ES-I3 (cell line): ENCODE measurements around the gene IGF1R.
A peak's percentile ranks its signal among the peaks of the same experiment; 100 is the strongest.
"Not testable (repeated sequence)": the region's sequence is repeated elsewhere in the genome, so short reads cannot be mapped to it uniquely, and the experiment has no call there.

Source experiments
- H3K36me3 ChIP-seq: 2 replicates; pipeline ENCODE4 v1.6.1; 2013; ENCODE audit warnings: mild to moderate bottlenecking, low read length, control low read depth, moderate library complexity; ENCODE audit not compliant: insufficient read depth
- H3K4me1 ChIP-seq: 2 replicates; pipeline ENCODE4 v1.6.1; 2013; ENCODE audit warnings: mild to moderate bottlenecking, control low read depth, low read length; ENCODE audit not compliant: insufficient read depth
- H3K9ac ChIP-seq: 2 replicates; pipeline ENCODE4 v1.6.1; 2013; ENCODE audit warnings: low read depth, mild to moderate bottlenecking, low read length, moderate library complexity
- H3K9me3 ChIP-seq: 2 replicates; pipeline ENCODE4 v1.6.1; 2013; ENCODE audit warnings: mild to moderate bottlenecking, low read length, moderate library complexity; ENCODE audit not compliant: control insufficient read depth, insufficient read depth

IGF1R gene

DNA sequence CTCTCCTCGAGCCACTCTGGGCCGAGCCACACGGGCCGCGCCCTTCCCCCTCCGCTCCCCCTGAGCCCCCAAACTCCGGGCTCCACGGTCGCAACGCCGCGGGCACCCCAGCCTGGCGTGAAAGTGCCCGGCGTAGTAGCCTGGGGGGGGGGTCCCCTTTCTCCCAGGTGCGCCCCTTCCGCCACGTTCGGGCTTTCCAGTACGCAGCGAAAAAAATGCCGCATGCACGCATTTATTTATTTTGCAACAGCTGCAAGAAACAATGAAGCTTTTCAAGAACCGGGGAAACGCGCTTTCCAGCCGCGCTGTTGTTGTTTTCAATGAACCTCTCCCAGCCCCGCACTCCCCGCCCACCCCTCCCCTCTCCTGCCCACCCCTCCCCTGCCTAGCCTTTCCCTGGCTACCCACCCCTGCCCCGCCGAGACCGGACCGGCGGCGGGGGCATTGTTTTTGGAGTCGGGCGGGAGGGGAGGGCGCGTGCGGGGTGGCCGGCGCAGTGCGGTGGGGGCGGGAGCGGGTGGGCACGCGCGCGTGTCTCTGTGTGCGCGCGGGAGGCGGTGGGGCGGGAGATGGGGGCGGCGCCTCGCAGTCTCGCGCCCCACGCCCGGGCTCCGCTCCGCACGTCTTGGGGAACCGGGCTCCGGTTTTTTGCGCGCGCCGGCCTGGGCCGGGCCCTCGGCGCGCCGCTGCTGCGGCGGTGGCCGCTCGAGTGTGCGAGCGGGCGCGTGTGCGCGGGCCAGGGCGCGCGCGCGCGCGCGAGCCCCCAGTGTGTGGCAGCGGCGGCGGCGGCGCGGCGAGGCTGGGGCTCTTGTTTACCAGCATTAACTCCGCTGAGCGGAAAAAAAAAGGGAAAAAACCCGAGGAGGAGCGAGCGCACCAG lies at the start of gene IGF1R:
Gene IGF1R, plus strand, starts transcription at position 766 of the 880 bp plus-strand sequence. CDS start 1,043 bp downstream, outside the sequence.
- peaks cover 9% of the 10 kb centered on the region; the same call in 1 of the 2 replicates for H3K4me1 ChIP-seq
- H3K36me3 ChIP-seq = no peaks in the 10 kb centered on the region
- peak within 1 kb of the TSS; percentile 98 for H3K9ac ChIP-seq
- no peaks in the 10 kb centered on the region for H3K9me3 ChIP-seq

DNA sequence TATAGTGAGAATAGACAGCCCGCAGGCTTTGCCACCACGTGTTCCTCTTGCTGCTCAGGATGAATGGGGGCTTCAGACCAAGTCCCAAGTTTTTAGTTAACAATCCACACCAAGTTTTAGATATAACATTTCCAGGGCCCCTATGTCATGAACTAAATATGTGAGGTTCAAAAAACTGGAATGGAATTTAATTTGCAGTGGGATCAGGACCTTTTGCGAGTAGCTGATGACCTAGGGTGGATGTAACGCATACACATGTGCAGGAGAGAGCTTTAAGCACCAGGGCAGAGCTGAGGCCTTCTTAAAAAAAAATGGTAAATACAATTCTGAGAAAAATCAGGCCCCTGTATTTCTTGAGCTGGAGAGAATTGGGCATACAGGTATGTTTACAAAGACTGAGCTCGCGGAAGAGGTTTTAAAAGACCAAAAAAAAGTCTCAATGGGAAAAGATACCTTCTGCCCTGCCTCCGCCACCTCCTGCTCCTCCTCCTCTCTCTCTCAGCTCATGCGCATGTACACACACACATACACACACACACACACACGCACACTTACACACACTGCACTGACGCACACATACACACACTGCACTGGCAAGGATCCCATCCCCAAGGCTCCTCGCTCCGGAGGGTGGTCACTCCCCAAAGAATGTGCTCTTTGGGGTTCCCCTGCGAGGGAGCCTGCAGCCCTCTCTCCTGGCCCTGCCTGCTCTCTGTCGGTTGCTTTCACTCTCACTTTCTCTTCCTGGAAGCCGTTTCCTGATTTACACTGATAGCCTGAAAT lies 48.2 kb upstream of the IGF1R start:
- H3K4me1 ChIP-seq = peaks cover 19% of the 10 kb centered on the region
- peak overlapping the region; percentile 33; the same call in 1 of the 2 replicates for H3K9ac ChIP-seq
- H3K36me3 ChIP-seq = no peaks in the 10 kb centered on the region
- H3K9me3 ChIP-seq = no peaks in the 10 kb centered on the region

DNA sequence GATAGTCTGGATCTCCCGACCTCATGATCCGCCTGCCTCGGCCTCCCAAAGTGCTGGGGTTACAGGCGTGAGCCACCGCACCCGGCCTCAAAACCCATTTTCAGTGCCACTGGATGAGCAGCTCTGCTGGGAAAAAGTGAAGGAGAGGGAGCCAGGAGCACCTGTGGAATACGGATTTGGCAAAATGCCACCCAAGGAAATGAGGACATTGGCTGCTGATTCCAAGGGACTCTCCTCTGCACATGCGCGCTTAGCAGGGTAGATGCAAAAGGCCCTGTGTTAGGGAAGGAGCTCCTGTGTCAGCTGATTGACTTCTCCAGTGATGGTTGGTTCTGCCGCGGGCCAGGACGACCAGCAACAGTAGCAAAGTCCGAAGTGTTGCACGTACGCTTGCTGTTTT lies 43.4 kb upstream of the IGF1R start:
- H3K4me1 ChIP-seq = peaks cover 15% of the 10 kb centered on the region
- H3K36me3 ChIP-seq = no peaks in the 10 kb centered on the region
- H3K9me3 ChIP-seq = no peaks in the 10 kb centered on the region
- no peak overlapping the region for H3K9ac ChIP-seq

DNA sequence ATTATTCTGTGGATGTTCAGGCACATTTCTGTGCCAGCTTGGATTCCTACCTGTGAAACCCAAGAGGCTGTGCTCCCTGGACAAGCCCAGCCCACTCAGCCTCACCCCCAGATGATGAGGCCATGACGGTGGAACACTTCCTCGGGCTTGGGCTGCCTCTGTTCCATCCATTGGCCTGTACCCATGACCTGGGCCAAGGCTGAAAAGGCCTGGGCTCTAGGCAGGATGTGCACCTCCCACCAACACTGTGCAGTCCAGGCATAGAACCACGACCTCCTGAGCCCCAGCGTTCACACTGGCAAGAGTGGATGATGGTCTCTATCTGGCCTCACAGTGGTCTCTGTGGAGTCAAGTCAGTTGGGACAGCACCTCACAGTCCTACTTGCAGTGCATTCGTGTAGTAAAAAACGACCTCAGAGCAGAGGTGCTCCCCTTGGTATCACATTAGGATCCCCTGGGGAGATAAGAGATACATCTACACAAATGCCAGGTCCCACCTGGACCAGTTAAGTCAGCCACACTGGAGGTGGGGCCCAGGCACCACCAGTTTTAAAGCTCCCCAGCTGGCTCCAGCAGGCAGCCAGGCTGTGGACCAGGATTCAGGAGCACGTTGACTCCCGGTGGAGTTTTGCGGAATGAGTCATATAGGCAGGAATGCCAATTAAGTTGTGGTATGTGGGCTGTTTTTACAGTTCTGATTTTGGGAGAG lies 39.0 kb upstream of the IGF1R start:
- H3K9ac ChIP-seq = no peak overlapping the region
- no peaks in the 10 kb centered on the region for H3K9me3 ChIP-seq
- H3K36me3 ChIP-seq = no peaks in the 10 kb centered on the region
- H3K4me1 ChIP-seq = peaks cover 8% of the 10 kb centered on the region

DNA sequence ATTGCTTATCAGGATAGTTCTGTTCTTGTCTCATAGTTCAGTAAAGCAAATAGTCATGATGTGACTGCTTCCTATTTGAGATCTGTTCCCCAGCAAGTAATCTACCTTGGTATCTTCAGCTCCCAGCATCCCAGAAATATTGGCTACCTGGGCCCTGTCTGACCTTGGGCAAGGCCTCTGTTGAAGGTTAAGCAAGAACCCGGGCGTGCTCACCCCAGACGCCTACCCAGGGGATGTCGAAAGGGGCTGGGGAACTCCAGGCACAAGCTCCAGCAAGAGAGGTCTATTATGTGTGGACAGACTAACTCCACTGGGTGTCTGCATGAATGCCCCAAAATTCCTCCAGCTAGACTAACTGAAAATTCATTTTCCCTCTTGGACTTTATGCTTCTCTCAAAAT lies 37.3 kb upstream of the IGF1R start:
- no peak overlapping the region for H3K9ac ChIP-seq
- no peaks in the 10 kb centered on the region for H3K9me3 ChIP-seq
- peaks cover 8% of the 10 kb centered on the region for H3K4me1 ChIP-seq
- no peaks in the 10 kb centered on the region for H3K36me3 ChIP-seq

DNA sequence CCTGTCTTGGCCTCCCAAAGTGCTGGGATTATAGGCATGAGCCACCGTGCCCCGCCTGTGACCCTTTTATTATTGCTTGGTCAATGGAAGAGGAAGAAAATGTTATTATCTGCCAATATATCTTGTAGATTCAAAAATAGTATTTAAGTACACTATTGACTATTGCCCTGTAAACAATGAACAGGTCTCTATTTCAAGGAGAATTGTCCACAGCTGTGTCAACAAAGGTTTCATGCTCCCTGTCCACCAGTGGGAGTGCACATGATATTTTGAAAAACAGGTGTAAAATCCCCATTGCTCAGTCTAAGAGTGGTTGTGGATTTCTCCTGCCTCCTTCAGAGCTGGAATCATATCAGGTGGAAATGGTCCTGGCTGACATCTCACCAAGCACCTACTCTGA lies 36.5 kb upstream of the IGF1R start:
- no peak overlapping the region for H3K9ac ChIP-seq
- no peaks in the 10 kb centered on the region for H3K36me3 ChIP-seq
- no peaks in the 10 kb centered on the region for H3K9me3 ChIP-seq
- H3K4me1 ChIP-seq = peaks cover 8% of the 10 kb centered on the region

DNA sequence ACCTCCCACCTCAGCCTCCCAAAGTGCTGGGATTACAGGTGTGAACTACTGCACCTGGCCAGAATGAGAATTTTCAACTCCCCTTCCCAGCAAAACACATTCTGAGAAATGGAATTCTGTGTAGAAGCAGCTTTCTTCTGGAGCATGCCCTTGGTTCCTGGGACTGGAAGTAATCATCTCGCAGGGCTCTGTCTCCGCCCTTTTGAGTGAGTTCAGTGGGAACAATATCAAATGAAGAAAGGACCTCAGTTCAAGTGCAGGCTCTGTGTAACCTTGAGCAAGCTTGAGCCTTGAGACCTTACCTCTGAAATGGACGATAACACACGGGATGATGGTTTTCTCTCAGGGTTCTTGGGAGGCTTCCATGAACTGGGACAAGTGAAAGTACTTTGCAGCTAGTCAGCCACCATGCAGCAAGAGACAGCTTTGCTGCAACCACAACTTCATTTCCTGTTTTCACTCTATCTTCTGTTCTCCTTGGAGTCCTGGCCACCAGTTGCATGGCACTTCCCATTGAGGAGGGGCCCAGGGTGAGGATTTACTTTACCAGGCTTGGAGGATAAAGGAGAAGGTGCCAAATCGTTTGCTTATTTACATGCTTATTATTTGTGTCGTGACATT lies 35.7 kb upstream of the IGF1R start:
- no peak overlapping the region for H3K9ac ChIP-seq
- no peaks in the 10 kb centered on the region for H3K36me3 ChIP-seq
- no peaks in the 10 kb centered on the region for H3K9me3 ChIP-seq
- H3K4me1 ChIP-seq = peaks cover 8% of the 10 kb centered on the region

DNA sequence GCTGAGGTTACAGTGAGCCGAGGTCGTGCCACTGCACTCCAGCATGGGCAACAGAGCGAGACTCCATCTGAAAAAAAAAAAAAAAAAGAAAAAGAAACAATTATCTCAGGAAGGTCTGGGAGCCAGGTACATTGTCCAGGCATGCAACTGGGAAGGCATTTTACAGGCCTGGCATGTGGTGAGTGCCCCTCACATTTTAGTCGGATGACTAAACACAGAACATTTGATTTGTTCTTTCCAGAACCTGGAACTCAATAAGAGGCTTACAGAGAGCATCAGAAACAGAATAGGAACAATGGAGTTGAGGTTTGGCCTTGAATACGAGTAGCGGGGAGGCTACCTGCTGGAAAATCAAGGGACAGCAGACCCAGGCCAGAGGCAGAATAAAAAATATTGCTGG lies 33.7 kb upstream of the IGF1R start:
- H3K9ac ChIP-seq = no peak overlapping the region
- H3K36me3 ChIP-seq = no peaks in the 10 kb centered on the region
- peaks cover 3% of the 10 kb centered on the region; the same call in 1 of the 2 replicates for H3K4me1 ChIP-seq
- no peaks in the 10 kb centered on the region for H3K9me3 ChIP-seq

DNA sequence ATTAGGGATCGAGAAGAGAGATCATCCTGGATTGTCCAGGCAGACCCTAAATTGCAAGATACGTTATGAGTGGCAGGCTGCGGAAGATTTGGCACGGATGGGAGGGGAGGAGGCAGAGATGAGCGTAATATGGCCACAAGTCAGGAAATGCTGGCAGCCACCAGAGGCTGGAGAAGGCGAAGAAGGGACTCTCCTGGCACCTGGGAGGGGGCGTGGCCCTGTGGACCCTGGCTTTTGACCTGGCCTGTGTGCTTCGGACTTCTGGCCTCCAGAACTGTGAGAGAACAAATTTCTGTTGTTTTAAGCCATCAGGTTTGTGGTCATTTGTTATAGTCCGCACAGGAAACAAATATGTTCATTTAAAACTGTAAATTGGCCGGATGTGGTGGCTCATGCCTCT lies 31.9 kb upstream of the IGF1R start:
- no peak overlapping the region for H3K9ac ChIP-seq
- no peaks in the 10 kb centered on the region for H3K9me3 ChIP-seq
- no peaks in the 10 kb centered on the region; the same call in 1 of the 2 replicates for H3K4me1 ChIP-seq
- H3K36me3 ChIP-seq = no peaks in the 10 kb centered on the region

DNA sequence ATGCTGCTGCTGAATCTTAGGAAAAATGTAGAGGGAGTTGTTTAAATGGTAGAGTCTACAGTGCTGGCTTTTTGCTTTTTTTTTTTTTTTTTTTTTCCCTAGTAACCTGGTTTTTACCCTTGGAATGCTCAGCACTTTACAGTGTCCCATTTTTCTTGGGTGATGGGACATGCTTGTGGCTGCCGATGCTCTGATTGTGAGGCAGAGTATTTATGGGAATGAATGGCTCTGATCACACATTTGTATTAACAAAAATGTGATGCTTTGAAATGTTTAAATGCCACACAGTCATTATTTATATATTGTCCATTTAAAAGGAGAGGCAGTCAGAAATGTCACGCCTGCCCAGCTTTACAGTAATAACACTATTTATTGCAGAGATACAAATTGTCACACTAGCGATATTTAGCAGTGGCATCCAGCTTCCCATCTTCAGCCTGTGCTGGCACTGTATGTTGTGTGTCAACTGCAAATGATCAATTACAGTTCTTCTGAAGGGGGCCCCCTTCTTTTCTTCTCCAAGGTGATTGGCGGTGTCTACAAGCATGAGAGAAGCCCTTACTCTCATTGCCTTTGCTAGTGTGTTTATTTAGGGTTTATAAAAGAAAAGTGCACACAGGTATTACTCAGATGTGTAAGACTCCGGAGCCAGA lies 30.9 kb upstream of the IGF1R start:
- Histone ChIP-seq H3K9me3 (no peaks in the 10 kb centered on the region), H3K9ac (no peak overlapping the region), H3K36me3 (no peaks in the 10 kb centered on the region), H3K4me1 (no peaks in the 10 kb centered on the region; the same call in 1 of the 2 replicates)

DNA sequence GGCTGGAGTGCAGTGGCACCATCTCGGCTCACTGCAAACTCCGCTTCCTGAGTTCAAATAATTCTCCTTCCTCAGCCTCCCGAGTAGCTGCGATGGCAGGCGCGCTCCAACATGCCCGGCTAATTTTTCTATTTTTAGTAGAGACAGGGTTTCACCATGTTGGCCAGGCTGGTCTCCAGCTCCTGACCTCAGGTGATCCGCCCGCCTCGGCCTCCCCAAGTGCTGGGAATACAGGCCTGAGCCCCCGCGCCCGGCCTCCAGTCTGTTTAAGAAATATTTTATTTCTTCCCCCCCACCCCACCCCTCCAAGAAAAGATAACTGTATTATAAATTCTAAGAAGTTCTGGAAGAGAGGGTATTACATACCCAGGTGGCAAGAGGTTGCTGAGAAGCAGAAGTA lies 29.8 kb upstream of the IGF1R start:
- H3K36me3 ChIP-seq, H3K9me3 ChIP-seq, H3K9ac ChIP-seq, H3K4me1 ChIP-seq: not testable (repeated sequence)

DNA sequence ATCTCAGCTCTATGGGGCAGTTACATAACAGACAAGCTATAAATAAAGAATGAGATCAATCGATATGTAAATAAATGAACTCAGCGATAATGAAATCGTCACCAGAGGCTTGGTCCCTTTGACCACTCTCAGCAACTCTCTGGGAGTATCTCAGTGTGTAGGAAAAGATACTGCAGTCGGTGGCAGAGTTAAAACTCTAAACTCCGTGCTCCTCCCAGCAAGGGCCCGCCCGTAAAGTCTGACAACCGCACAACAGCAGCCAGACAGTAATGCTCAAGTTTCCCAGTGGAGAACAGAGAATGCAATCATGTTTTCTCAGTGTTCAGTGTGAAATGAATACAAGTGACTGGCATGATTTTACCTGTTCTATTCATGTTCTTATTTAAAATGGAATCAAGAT lies 28.3 kb upstream of the IGF1R start:
- H3K9me3 ChIP-seq = no peaks in the 10 kb centered on the region
- no peaks in the 10 kb centered on the region for H3K36me3 ChIP-seq
- H3K4me1 ChIP-seq = no peaks in the 10 kb centered on the region
- H3K9ac ChIP-seq = no peak overlapping the region

DNA sequence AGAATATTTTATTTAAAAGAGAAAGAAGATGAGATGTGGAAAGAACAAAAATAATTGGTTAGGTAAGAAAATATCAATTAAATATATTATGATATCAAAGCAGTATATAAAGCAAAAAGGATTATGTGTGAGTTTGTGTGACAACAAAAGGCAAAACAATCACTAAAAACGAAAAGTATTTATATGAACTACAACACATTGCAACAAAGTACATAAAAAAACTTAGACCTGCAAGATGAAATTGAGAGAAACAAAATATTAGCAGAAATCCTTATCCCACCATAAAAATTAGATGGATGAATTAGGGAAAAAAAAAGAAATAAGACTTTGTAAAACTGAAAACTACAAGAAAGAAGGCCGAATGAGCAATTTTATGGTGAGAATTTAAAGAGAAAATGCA lies 27.3 kb upstream of the IGF1R start:
- Histone ChIP-seq H3K4me1 (peaks cover 2% of the 10 kb centered on the region; the same call in 1 of the 2 replicates), H3K9ac (no peak overlapping the region), H3K9me3 (no peaks in the 10 kb centered on the region), H3K36me3 (no peaks in the 10 kb centered on the region)
